Stimulated activated naive CD8-positive, alpha-beta T cell treated with anti-CD3 and anti-CD28 coated beads, Interleukin-15, Interleukin-2, amounts not matched to agents 100 U/mL and 50 U/mL, for 24 hours (primary cell): ENCODE measurements around the gene SSBP4.
"Not testable (repeated sequence)": the region's sequence is repeated elsewhere in the genome, so short reads cannot be mapped to it uniquely, and the experiment has no call there.

Experiments
- ATAC-seq: fragments of 150-1000 bp; cut with Tn5 transposase; one replicate; pipeline ENCODE4 v1.10.0; 2021
- DNase-seq: peaks from one replicate; pipeline ENCODE4 v3.0.0; 2021

SSBP4 gene

DNA sequence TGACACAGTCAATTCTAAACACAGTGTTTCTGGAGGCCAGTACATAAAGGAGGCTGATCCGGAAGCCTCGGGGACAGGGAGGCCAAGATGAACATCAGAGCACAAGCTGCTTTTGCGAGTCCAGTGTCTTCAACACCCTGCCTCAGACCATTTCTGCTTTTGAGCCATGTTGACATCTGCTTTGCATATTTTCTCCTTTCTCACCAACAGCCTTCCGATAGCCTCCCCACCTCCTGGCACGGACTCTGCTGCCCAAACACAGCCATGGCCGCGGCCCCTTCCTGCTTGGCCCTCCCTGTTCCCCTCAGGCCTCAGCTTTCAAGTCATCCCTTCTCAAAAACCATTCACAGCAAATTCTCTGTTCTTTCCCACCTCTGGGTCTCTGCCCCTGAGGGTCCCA is 25.4 kb upstream of the SSBP4 start:
- ATAC-seq (no peak), DNase-seq (no peak)

DNA sequence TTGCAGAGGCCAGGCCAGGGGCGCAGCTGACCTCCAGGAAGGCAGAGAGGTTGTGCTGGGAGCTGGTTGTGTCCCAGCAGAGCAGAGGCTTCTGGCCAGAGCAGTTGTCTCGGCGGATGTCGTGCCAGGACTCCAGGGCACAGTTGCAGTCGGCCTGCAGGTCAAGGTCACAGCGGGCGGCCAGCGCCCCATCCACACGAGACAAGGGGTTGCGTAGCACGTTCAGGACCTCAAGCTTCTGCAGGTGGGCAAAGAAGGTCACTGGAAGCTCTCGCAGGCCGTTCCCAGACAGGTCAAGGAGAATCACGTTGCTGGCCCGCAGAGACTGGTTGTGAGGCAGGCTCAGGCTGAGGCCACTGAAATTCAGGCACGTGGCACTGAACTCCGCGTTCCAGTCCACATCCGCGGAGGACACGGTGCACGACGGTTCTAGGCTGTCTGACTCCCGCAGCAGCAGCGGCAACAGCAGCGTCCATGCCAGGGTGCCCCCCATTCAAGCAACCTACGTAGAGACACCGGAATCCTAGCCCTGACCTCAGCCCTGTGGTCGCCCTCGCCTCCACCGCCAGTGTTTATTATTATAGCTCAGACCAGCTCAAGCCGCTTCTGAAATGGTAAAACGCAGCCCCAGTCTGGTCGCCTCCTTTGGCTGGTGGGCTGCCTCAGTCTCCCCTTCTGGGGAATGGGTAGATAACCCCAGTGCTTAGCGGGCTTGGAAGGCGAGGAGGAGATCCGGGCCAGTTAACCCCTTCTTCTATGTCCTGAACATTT is 22.5 kb upstream of the SSBP4 start:
- ATAC-seq: no peak
- DNase-seq: no peak

DNA sequence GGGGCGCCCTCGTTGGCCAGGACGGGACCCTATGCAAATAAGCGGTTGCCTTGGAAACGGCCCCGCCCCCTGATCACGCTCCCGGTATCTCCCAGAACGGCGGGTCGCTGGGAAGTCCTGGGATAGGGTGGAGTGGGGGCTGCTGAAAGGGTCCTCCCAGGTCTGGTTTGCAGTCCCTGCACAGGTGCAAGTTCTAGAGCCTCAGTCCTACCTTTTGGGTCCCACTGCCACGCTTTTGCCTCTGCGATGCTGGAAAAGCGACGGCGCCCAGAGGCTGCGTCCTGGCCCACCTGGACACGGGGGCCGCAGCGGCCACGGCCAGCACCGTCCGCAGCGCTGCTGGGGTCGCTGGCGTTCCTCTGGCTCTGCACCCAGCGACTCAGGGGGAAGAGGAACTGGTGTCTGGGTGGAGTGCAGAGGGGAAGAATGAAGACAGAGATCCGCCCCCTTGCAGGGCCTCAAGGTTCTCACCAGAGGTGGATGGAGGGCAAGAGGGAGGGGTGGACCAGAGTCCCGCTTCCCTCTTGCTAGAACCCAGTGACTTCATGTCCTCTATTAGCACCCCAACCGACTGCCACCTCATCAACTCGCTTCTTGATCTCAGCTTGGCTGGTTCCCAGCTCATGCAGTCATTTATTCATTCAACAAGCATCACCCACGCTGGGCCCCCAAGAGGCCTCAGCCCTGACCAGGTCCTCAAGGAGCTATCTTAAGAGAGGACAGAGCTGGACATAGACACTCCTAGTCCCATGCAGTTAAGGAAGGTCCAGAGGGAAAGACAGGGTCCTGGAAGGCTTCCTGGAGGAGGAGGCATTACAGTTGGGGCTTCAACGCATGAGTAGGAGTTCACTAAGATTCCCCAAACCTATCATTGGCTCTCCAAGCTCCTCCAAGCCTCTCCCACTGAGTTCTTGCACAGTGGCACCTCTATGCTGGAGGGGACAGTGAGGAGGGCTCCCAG is 21.7 kb upstream of the SSBP4 start, which contains the start of gene LRRC25:
Gene LRRC25, minus strand, starts transcription at position 381 of the 961 bp plus-strand sequence. CDS start 659 bp downstream, outside the sequence.
- ATAC-seq: peak; percentile 36

DNA sequence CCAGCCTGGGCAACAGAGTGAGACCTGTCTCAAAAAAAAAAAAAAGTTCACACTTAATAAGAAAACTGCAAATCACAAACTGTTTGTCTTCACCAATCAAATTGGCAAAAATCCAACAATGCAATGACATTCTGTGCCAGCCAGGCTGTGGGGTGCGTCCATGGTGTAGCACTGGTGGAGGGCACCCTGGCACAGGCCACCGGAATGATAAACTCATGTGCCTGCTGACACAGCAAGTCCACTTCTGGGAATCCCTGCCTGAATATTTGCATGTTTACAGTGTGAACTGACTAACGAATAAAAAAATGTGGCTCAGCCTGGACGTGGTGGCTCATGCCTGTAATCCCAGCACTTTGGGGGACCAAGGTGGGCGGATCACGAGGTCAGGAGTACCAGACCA is 20.2 kb upstream of the SSBP4 start:
- ATAC-seq (no peak), DNase-seq (no peak)

More for the DNA sequence above, 21.7 kb upstream of the SSBP4 start, which contains the start of gene LRRC25:
- DNase-seq: no peak

DNA sequence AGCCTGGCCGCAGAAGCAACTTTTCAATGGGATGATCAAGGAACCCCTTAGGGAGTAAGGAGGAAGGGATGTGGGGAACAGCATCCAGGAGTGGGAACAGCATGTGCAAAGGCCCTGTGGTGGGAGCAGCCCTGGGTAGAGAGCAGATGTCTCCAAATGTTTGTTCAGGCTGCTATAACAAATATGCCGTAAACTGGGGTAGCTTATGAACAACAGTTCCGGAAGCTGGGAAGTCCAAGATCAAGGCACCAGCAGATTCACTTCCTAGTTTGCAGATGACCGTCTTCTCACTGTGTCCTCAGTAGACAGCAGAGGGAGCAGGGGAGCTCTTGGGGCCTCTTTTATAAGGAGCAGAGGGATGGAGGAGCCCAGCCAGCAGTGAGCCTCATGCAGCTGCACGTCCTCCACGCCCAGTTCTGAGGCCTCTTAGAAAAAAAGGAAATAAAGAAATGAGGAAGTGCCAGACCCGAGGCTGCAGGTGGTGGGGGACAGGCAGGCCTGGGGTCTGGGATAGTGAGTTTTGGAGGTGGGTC is 17.6 kb upstream of the SSBP4 start:
- no peak for DNase-seq
- no peak for ATAC-seq

DNA sequence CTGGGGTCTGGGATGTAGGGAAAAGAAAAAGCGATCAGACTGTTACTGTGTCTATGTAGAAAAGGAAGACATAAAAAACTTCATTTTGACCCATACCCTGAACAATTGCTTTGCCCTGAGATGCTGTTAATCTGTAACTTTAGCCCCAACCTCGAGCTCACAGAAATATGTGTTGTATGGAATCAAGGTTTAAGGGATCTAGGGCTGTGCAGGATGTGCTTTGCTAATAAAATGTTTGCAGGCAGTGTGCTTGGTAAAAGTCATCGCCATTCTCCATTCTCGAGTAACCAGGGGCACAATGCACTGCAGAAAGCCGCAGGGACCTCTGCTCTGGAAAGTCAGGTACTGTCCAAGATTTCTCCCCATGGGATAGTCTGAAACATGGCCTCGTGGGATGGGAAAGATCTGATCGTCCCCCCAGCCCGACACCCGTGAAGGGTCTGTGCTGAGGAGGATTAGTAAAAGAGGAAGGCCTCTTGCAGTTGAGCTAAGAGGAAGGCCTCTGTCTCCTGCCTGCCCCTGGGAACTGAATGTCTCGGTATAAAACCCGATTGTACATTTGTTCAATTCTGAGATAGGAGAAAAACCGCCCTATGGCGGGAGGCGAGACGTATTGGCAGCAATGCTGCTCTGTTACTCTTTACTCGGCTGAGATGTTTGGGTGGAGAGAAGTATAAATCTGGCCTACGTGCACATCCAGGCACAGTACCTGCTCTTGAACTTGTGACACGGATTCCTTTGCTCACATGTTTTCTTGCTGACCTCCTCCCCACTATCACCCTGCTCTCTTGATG is 16.5 kb upstream of the SSBP4 start:
- ATAC-seq, DNase-seq: not testable (repeated sequence)

DNA sequence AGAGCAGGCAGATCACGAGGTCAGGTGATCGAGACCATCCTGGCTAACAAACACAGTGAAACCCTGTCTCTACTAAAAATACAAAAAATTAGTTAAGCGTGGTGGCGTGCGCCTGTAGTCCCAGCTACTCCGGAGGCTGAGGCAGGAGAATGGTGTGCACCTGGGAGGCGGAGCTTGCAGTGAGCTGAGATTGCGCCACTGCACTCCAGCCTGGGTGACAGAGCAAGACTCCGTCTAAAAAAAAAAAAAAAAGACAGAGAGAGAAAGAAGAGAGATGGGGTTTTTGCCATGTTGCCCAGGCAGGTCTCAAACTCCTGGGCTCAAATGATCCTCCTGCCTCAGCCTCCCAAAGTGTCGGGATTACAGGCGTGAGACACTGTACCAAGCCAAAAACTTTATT is 13.4 kb upstream of the SSBP4 start:
- DNase-seq, ATAC-seq: not testable (repeated sequence)

DNA sequence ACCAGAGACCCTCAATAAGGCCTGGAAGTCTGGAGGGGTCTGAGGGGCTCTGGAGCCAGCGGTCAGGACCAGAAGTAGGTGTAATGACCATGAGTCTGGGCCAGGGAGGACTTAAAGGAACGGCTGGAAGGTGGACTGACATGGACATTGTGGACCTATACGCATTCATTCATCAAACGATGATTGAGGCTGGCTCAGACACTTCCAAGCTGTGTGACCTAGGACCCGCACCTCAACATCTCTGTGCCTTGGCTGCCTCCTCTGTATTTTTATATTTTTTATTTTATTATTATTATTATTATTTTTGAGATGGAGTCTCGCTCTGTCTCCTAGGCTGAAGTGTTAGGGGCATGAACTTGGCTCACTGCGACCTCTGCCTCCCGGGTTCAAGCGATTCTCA is 12.4 kb upstream of the SSBP4 start:
- no peak for ATAC-seq
- no peak for DNase-seq

DNA sequence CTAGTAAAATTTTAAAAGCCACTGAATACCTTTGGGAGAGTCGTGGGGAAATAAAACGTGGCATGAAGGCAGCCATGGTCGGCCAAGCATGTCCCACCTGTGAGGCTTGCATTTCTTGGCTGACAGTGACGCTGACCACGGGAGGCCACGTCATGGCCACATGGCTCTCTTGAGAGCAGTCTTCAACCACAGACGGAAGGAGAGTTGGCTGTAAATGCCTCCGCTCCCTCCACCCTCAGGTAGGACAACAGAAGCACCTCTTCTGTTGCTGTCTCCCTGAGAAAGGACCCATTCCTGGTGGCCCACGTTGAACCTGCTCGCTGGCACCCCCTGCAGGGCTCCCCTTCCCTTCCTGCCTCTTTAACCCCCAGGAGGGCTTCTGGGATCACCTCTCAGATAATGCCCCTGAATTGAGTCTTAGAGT is 11.1 kb upstream of the SSBP4 start:
- DNase-seq: peak; percentile 52
- ATAC-seq: no peak

DNA sequence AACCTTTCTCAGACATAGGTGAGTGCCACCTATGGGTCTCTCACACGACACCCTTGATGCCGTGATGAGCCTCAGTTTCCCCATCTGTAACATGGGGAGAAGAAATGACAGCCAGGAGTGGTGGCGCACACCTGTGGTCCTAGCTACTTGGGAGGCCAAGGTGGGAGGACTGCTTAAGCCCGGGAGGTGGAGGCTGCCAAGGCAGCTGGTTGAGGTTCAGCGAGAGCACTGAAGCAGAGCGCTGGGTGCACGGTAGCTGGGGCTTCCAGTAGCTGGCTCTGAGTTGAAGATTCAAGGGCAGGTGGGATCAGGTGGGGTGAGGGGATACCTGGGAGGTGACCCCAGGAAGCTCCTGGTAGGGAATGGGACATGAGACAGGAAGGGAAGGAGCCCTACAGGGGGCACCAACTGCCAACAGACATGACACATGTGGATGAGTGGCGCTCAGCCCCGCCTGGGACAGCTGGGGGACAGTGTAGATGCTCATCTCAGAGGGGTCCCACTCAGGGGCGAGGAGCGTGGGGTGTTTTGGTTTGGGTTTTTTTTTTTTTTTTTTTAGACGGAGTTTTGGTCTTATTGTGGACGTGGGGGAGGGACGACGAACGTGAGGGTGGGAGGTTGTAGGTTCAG is 6.5 kb upstream of the SSBP4 start:
- ATAC-seq (no peak), DNase-seq (no peak)

DNA sequence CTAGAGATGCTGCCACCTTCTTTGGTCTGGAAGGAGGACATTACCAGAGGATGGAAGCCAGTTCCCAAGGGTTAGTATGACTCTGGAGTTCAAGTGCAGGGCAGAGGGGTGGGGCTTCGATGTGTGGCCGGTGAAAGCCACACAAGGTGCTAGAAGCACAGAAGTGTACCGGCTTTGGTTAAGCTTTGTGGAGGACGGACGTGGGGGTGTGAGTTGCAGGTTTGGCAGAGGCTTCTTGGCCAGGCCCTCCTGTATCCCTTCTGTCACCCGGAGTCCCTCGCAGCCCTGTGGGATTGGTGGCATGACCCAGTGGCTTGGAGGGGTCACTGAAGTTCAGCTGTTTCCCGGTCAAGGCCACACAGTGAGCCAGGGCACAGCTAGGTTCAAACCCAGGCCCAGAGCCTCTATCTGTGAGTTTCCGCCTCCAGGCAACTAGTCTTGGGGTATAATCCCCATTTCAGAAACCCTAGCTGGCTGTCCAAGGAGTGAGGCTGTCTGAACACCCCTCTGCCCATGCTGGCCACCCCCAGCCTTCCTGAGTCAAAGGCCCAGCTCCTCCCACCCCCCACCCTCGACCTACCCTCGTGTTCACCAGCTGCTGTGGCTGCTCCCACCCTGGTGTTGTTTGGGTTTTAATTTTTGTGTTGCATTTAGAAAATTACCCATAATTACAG is 4.6 kb upstream of the SSBP4 start:
- ATAC-seq: no peak
- DNase-seq: no peak

DNA sequence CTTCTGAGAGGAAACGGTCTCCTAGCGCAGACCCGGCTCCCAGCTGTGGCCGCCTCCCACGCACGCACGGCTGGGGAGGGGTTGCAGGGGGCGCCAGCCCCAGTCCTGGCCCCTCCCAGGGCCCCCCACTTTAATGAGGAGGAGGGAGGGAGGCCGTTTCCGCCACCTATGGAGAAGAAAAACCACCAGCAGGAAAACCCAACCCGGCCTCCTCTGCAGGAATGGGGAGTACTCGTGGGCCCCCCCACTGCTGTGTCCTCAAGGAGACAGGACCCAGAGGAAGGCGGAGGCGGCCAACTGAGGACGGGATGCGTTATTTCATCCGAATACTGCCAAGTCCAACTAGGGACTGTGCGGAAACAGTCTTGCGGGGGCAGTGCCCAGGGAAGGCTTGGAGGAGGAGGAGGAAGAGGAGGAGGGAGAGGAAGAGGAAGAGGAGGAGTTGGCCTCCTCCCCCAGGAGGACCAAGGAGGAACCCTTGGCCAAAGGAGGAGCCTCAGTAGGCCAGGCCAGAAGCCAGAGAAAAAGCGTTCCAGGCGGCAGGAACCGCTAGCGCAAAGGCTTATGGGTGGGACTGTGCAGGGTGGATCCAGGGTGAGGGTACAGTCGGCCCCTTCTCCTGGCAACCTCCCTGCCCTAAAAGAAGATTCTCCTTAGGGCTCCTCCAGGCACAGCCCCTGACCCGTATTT is 3.9 kb upstream of the SSBP4 start:
- DNase-seq (no peak), ATAC-seq (no peak)

DNA sequence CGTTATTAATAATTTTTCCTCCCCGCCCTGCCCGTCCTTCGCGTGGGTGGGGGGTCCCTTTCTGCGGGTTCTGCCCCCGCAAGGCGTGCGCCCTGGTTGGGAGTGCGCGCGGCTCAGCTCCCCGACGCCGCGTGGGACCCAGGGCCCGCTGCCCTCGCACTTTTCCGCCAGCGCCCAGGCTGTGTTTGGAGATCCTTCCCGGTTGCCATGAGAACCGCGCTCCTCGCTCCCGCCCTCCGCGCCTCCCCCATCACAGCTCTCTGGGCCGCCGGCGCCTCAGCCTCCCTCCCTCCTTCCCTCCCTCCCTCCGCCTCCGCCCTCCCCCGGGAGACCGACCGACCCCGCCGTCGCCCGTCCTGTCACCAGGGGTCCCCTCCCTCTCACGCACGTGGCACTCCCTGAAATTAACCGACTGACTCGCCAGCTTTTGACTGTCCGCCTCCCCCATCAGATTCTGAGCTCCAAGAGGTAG is 2.4 kb upstream of the SSBP4 start:
- peak; percentile 34 for ATAC-seq

DNA sequence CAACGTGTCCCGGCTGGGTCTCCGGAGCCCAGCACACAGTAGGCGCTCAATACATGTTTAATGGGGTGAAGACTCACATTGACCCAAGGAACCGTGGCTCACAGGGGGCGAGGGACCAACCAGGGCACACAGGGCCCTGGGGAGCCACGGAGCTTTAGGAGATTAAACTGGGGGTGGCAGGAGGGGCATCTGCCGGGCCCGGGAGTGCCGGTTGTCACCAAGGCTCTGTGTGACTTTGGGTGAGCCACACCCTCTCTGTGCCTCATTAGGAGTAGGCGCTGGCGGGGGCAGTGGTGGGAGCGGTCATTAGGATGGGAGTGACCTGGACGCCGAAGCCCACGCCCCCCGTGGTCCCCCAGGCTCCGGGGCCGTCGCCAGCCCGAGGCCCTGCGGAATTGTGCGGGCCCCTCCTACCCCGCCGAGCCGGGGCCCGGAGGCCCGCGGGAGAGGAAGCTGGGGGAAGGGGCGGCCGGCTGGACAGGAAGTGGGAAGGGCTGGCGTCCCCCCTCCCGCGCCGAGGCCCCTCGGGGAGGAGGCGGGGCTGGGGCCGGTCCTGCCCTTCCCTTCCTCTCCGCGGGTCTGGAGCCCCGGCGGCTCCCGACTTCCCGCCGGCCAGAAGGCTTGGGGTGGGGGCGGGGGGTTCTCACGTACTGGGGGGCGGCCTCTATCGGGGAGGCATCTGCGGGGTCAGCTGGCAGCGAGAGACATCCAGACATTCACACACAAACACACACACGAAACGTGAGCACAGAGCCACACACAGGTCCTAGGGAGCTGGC is 1.8 kb upstream of the SSBP4 start:
- DNase-seq (peak; percentile 57), ATAC-seq (no peak)

More for the DNA sequence above, 2.4 kb upstream of the SSBP4 start:
- peak; percentile 79 for DNase-seq

DNA sequence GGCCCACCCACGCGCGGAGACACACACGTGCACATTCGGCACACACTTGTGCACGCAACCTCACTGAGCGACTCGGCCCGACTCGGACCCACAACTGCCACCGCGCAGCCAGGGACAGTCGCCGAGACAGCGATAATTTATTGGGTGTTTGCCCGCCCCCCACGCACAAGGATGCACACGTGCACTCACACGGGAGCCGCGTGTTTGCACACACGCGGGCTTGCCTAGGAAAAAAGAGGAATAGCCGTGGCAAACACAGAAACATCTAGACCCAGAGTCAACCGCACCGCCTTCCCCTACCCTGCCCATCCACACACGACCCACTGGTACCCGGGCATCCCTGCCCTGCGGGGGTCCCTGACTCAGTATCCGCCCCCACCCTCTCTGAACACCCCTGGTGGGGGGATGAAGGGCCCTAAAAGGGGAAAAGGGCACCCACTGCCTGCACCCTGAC is 1.1 kb upstream of the SSBP4 start:
- ATAC-seq: no peak

DNA sequence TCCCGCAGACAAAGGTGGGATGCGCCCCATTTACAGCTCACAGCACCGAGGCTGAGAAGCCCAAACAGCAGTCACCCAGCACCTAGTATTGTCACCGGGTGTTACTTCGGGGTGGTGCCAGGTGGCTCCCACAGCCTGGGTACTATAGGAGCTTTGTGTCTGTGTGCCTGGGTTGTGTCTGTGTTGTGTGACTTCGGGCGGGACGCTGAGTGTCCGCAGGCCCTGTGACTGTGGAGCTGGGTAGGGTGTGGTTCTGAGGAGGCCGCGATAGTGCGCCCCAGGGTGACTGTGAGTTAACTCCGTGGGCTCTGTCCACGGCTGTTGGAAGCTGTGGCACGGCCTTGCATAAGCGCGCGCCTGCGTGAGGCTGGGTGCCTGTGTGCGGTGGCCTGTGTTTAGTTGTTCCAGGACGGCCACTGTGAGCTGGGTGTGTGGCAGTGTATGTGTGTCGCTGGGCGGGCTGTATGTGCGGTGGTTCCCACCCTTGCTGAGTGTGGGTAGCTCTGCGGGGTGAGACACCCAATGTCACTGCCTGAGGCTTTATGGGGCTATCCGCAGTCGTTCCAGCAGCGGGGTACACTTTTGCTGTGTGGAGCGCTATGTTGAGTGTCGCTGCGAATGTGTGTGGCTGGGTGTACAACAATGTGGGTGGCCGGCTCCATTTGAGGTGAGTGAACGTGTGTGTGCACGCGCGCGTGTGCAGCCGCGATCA is 559 bp upstream of the SSBP4 start:
- ATAC-seq (peak; percentile 3), DNase-seq (no peak)

More for the DNA sequence above, 1.1 kb upstream of the SSBP4 start:
- peak; percentile 51 for DNase-seq

DNA sequence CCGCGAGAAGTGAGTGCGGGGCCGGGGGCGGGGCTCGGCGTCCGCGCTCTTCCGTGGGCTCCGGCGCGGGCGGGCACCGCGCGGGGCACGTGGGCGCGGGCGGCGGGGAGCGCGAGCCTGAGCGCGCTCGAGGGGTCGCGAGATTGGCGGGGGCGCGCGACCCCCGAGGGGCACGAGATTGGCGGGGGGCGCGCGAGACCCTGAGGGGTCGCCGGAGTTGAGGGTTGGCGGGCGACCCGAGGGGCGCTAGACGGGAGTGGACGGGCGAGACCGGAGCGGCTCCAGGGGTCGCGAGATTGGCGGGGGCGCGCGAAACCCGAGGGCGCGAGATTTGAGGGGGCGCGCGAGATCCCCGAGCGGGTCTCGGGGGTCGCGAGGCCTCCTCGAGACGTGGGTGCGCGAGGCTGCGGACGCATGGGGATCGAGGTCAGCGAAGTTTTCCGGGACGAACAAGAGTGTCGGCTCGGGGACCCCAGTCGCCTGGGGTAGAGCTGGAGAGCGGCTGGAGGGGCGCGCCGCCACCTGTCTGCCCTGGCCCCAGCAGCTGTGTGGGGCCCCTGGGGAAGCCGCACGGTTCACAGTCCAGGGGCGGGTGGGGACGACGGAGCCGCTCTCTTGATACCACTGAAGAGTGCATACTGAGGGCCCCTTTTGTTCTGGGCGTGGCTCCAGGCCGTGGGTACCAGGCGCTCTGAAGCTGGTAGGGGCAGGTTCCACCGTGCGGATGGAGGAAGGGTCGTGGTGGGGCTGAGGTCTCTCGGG is 682 bp downstream of the SSBP4 start:
- peak; percentile 19 for ATAC-seq
- DNase-seq: peak; percentile 61

DNA sequence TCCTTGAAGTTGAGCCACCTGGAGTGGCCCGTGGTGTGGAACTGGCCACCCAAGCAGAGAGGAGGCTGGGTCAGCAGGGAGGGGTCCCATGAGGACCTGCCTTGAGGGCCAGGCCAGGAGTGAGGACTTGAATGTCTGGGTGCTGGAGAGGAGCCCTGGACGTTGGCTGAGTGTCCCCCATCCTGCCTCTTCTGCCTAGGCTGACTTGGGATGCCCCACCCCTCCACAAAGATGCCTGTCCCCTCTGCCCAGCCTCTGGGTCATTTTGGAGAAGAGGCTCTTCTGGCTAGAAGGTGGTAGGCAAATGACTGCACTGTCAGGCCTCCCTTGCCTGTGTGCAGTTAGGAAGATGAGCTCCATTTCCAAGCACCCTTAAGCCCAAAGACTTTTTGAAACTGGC is 1.7 kb downstream of the SSBP4 start:
- ATAC-seq (no peak), DNase-seq (no peak)
